HG02884 (cell line): Measurements from ENCODE around the gene NDFIP1.

Source experiments
- ATAC-seq: cut with Tn5 transposase; IDR thresholded peaks from one replicate; pipeline ENCODE4 v1.9.1; 2021; ENCODE audit warnings: mild to moderate bottlenecking, moderate library complexity; ENCODE audit not compliant: unreplicated experiment

NDFIP1 gene

DNA sequence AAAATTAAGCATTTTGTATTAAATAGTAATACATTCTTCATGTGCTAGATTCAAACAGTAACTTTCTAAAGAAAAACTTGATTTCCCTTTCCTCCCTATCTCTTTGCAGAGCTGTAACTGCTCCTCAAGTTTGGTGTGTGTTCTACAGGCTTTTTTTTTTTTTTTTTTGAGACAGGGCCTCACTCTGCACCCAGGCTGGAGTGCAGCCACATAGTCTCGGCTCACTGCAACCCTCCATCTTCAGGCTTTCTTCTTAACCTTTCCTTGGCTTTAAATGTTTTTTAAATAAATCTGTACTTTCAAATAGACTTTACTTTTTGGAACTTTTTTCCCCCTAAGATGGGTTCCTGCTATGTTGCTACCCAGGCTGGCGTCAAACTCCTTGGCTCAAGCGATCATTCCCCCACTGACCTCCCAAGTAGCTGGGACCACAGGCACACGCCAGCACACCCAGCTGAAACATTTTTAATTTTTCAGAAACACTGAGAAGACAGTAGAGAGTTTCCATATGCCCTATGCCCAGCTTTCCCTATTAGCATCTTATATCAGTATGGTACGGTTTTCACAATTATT, 9.1 kb downstream of the NDFIP1 start:
- ATAC-seq = no peak

DNA sequence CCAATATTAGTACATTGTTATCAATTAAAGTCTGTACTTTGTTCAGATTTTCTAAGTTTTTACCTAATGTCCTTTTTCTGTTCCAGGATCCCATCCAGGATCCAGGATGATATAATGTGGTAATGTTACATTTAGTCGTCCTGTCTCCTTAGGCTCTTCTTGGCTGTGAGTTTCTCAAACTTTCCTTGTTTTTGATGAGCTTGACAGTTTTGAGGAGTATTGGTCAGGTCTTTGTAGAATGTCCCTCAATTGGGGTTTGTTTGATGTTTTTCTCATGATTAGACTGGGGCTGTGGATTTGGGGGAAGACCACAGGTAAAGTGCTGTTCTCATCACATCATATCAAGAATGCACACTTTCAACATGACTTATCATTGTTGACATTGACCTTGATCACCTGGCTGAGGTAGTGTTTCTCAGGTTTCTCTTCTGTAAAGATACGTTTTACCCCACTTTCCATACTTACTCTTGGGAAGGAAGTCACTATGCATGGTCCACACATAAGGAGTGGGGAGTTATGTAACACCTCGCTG, 9.6 kb downstream of the NDFIP1 start:
- no peak for ATAC-seq

GRCh38 chr5:142119051-142119625, 10.6 kb downstream of the NDFIP1 start:
- no peak for ATAC-seq

GRCh38 chr5:142120247-142120935, 11.8 kb downstream of the NDFIP1 start:
- ATAC-seq = no peak

DNA sequence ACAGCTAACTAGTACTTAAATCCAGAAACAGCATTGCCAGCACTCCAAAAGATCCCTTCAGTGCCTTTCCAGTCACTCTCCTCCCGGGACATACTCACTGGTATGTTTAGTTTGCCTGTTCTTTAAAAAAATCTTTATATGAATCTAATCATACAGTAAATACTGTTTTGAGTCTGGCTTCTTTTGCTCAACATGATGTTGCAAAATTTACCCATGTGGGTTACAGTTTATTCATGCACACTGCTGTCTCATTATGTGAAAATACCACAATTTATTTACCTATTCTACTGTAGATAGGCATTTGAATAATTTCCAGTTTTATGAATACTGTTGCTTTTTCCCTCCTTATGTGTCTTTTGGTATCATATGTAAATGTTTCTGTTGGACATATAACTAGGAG, 13.5 kb downstream of the NDFIP1 start:
- ATAC-seq = no peak

- no peak for ATAC-seq
Measured at GRCh38 chr5:142125378-142125777, 16.8 kb downstream of the NDFIP1 start.

- ATAC-seq = no peak
Measured at GRCh38 chr5:142125963-142126362, 17.4 kb downstream of the NDFIP1 start.

- no peak for ATAC-seq
Measured at GRCh38 chr5:142128675-142129208, 20.2 kb downstream of the NDFIP1 start.

GRCh38 chr5:142129446-142130066, 21.0 kb downstream of the NDFIP1 start:
- no peak for ATAC-seq

DNA sequence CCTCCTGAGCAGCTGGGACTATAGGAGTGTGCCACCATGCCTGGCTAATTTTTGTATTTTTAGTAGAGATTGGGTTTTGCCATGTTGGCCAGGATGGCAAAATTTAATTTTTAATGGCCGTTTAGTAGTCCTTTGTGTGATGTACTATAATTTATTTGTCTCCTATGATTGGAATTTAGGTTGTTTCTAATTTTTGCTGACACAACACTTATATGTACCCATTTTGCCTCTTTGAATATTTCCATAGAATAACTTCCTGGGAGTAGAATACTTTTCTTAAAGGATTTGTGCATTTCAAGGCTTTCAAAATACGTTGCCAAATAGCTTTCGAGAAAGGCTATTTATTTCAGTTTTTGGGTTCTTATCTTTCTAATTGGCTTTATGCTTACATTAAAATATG, 22.8 kb downstream of the NDFIP1 start:
- no peak for ATAC-seq

- no peak for ATAC-seq
Measured at GRCh38 chr5:142132916-142133315, 24.3 kb downstream of the NDFIP1 start.

- no peak for ATAC-seq
Measured at GRCh38 chr5:142133330-142134206, 25.0 kb downstream of the NDFIP1 start.

DNA sequence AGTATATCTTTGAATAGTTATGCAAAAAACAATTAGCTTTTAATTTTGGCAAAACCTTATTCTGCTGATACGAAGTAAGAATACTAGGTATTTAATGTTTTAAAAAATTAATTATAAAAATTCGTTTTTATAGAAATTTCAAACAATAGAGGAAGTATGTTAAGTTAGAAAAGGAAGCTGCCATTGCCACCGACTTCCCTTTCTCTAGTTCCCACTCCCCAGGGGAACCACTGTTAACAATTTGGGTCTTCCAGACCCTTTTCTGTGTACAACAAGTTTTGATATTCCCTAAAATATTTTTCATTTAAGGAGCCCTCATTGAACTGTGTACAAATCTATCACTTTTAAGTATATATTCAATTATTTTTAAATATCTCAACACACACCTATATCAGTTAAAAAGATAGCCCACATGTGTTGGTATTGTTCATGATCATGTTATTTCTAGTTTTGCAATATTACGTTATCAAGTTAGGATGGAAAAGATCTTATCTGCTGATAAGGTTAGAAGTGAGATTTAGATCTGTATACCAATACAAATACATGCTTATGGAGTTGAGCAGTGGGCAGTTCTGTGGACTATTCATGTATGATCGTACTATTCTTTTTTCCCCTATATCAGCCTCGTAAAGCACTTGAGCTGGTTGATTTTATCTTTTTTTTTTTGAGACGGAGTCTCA, 25.9 kb downstream of the NDFIP1 start:
- ATAC-seq = no peak

DNA sequence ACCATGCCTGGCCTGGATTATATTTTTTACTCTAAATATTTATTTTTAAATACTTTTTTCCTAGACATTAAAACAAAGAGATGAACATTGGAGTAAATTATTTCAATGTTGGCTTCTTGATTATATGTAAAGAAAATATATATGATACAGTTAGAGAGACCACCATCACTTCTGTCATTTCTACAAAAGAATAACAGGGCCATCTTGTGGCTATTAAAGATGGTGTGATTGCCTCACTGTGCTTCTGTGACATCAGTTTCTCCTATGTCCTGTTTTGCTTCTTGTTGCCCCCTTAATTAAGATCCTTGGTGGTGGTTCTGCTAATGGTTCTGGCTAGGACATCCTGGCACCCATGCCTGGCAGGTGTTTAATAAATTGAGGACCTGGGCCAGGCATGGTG, 32.9 kb downstream of the NDFIP1 start:
- no peak for ATAC-seq

DNA sequence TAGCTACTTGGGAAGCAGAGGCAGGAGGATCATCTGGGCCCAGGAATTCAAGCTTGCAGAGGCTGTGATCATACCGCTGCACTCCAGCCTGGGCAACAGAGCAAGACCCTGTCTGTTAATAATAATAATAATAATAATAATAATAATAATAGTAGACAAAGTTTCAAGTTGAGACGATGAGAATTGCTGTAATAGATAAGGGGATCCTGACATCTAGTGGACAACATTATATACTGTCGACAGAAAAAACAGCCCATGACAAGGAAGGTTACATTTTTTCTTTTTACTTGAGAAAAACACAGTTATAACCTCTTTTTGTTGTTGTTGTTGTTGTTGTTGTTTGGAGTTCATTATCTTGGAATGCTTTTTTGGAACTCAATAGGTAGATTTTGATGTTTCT, 35.3 kb downstream of the NDFIP1 start:
- ATAC-seq = no peak

- no peak for ATAC-seq
Measured at GRCh38 chr5:142145106-142145900, 36.7 kb downstream of the NDFIP1 start.

DNA sequence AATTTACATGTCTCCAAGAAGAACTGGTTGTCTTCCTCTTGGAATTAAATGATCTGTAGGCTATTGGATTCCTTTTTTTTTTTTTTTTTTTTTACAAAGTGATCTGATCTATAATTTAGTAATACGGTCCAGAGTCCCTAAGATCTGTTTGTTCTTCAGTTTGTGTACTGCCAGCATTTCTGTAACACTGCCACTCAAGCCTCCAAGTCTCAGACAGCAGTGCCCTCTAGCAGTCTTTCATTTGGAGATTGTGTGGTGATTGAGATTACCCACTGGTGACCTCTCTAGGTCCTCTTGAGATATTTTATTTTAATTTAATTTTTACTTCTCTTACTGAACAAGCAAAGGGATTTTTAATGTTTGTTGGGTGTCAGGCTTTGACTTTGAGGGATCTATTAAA, 40.8 kb downstream of the NDFIP1 start:
- ATAC-seq = no peak

DNA sequence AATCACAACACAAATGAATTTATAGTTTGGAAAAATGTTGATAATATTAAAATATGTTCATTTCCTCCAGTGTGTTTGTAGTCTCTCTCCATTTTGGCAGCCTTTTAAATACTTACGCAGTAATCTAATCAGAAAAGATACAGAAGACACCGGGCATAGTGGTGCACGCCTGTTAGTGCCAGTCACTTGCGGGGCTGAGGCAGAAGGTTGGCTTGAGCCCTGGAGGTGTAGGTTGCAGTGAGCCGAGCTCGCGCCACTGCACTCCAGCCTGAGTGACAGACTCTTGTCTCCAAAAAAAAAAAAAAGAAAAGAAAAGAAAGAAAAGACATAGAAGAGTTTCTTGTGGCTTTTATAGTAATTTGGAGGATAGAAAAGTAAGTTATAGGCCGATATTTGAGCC, 41.9 kb downstream of the NDFIP1 start:
- no peak for ATAC-seq
